ENCODE data around the gene WNT1. TPM values are rescaled to one million over a fixed set of nuclear protein-coding genes. Genes with fewer than 3 reads are reported as not detected.

The WNT1 gene
- polyA plus RNA-seq (2013, experiment 1 of 2): 2.5 TPM
- polyA plus RNA-seq (2013, experiment 2 of 2): 2.0 TPM

DNA sequence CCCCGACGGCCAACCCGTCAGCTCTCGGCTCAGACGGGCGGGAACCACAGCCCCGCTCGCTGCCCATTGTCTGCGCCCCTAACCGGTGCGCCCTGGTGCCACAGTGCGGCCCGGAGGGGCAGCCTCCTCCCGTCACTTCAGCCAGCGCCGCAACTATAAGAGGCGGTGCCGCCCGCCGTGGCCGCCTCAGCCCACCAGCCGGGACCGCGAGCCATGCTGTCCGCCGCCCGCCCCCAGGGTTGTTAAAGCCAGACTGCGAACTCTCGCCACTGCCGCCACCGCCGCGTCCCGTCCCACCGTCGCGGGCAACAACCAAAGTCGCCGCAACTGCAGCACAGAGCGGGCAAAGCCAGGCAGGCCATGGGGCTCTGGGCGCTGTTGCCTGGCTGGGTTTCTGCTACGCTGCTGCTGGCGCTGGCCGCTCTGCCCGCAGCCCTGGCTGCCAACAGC lies at the start of gene WNT1:
Gene WNT1, plus strand, starts transcription at position 32 of the 450 bp plus-strand sequence. Its CDS starts 329 bp downstream, at position 361.
- no peaks in the 10 kb centered on the region for H3K36me3 ChIP-seq (ENCODE audit: control insufficient read depth, insufficient read depth, low read length)
- 2 to 3% methylated on average over 35 to 42 of the region's 45 CpGs for WGBS, 2 experiments (ENCODE audit: insufficient coverage in 2 of 2)
- no peak within 1 kb of the TSS for H3K27ac ChIP-seq (ENCODE audit: low read depth, low read length, severe bottlenecking)
- H3K4me3 ChIP-seq (ENCODE audit: extremely low read depth, insufficient read depth, low read length, poor library complexity, severe bottlenecking): no peak within 1 kb of the TSS
- H3K4me1 ChIP-seq (ENCODE audit: control insufficient read depth, insufficient read depth, low read length, poor library complexity, severe bottlenecking): peaks cover 18% of the 10 kb centered on the region
- no peaks in the 10 kb centered on the region for H3K9me3 ChIP-seq (ENCODE audit: control insufficient read depth, low read length)

- H3K4me1 ChIP-seq (ENCODE audit: control insufficient read depth, insufficient read depth, low read length, poor library complexity, severe bottlenecking): no peaks in the 10 kb centered on the region
- H3K36me3 ChIP-seq (ENCODE audit: control insufficient read depth, insufficient read depth, low read length): peaks cover 90% of the 10 kb centered on the region
- H3K9me3 ChIP-seq (ENCODE audit: control insufficient read depth, low read length): no peaks in the 10 kb centered on the region
- no peak overlapping the region for H3K27ac ChIP-seq (ENCODE audit: low read depth, low read length, severe bottlenecking)
- 75 to 100% methylated on average over 1 of the region's 1 CpG for WGBS, 2 experiments (ENCODE audit: insufficient coverage in 2 of 2)
- H3K4me3 ChIP-seq (ENCODE audit: extremely low read depth, insufficient read depth, low read length, poor library complexity, severe bottlenecking): no peak overlapping the region
Observed at GRCh38 chr12:48929551-48929950, 48.6 kb upstream of the WNT1 start.

DNA sequence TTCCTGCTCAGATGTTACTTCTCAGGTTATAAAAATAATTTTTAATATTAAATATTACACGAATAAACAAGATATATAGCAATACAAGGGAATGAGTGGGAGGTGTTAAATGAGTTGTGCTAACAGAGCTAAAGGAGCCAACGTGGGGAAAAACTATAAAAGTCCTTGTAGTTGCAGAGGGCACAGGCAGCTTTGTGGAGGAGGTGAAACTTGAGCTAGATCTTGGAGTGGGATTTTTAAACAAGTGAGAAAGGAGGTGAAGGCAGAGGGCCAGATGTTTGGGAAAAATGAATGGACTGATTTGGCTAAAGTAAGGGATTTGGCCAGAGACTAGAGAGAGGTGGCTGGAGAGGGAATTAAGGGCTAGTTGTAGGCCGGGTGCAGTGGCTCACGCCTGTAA lies 47.6 kb upstream of the WNT1 start:
- H3K36me3 ChIP-seq (ENCODE audit: control insufficient read depth, insufficient read depth, low read length): peaks cover 90% of the 10 kb centered on the region
- H3K4me1 ChIP-seq (ENCODE audit: control insufficient read depth, insufficient read depth, low read length, poor library complexity, severe bottlenecking): no peaks in the 10 kb centered on the region
- no peaks in the 10 kb centered on the region for H3K9me3 ChIP-seq (ENCODE audit: control insufficient read depth, low read length)
- H3K4me3 ChIP-seq (ENCODE audit: extremely low read depth, insufficient read depth, low read length, poor library complexity, severe bottlenecking): no peak overlapping the region
- H3K27ac ChIP-seq (ENCODE audit: low read depth, low read length, severe bottlenecking): no peak overlapping the region
- 94 to 95% methylated on average over 3 of the region's 4 CpGs for WGBS, 2 experiments (ENCODE audit: insufficient coverage in 2 of 2)

GRCh38 chr12:48932878-48933277 lies 45.2 kb upstream of the WNT1 start:
- Histone ChIP-seq H3K4me1 (ENCODE audit: control insufficient read depth, insufficient read depth, low read length, poor library complexity, severe bottlenecking) (no peaks in the 10 kb centered on the region), H3K9me3 (ENCODE audit: control insufficient read depth, low read length) (no peaks in the 10 kb centered on the region), H3K27ac (ENCODE audit: low read depth, low read length, severe bottlenecking) (no peak overlapping the region), H3K4me3 (ENCODE audit: extremely low read depth, insufficient read depth, low read length, poor library complexity, severe bottlenecking) (no peak overlapping the region), H3K36me3 (ENCODE audit: control insufficient read depth, insufficient read depth, low read length) (peaks cover 84% of the 10 kb centered on the region)
- 50% methylated on average over 2 of the region's 2 CpGs for WGBS, 2 experiments (ENCODE audit: insufficient coverage in 2 of 2)

DNA sequence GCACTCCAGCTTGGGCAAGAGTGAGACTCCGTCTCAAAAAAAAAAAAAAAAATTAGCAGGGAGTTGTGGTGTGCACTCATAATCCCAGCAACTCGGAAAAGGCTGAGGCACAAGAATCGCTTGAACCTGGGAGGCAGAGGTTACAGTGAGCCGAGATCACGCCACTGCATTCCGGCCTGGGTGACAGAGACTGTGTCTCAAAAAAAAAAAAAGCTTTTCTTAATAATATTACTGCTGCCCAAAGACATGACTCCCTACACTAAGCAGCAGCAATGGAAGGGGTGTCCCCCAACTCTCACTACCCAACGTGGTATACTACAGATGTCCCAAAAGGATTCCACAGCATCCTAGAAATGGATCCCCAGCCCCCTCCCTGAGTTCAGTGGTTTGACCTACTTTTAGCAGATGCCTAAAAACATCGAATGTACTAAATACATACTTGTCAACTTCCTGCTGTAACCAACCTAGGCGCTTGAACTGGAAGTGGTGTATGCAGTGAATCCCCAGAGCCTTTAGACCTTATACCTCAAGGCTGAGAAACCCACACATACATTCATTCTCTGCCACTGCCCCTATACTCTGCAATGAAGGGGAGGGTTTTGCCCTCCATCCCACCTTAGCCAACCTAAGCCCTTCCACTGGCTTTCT lies 44.3 kb upstream of the WNT1 start:
- WGBS, 2 experiments (ENCODE audit: insufficient coverage in 2 of 2): 87 to 96% methylated on average over 5 to 8 of the region's 9 CpGs
- Histone ChIP-seq H3K27ac (ENCODE audit: low read depth, low read length, severe bottlenecking) (no peak overlapping the region), H3K4me3 (ENCODE audit: extremely low read depth, insufficient read depth, low read length, poor library complexity, severe bottlenecking) (no peak overlapping the region), H3K9me3 (ENCODE audit: control insufficient read depth, low read length) (no peaks in the 10 kb centered on the region), H3K4me1 (ENCODE audit: control insufficient read depth, insufficient read depth, low read length, poor library complexity, severe bottlenecking) (no peaks in the 10 kb centered on the region), H3K36me3 (ENCODE audit: control insufficient read depth, insufficient read depth, low read length) (peaks cover 85% of the 10 kb centered on the region)

DNA sequence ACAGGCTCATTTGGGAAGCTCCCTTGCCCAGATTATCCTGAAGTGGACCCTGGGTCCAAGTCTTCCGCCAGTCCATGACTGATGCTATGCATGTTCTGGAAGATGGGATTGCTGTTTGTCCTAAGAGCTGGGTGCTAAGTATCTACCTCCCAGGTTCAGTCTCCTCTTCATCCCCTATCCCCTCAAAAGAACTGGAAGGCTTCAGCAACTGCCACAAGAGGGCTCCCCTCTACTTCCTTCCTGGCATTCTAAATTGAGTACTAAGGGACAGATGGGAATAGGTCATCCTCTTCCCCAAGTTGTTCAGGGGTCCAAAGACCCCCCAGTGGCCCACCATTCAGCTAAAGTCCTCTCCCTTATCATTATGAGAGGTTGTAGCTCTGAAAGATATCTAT lies 43.8 kb upstream of the WNT1 start:
- Histone ChIP-seq H3K27ac (ENCODE audit: low read depth, low read length, severe bottlenecking) (no peak overlapping the region), H3K4me3 (ENCODE audit: extremely low read depth, insufficient read depth, low read length, poor library complexity, severe bottlenecking) (no peak overlapping the region), H3K36me3 (ENCODE audit: control insufficient read depth, insufficient read depth, low read length) (peaks cover 86% of the 10 kb centered on the region), H3K4me1 (ENCODE audit: control insufficient read depth, insufficient read depth, low read length, poor library complexity, severe bottlenecking) (no peaks in the 10 kb centered on the region), H3K9me3 (ENCODE audit: control insufficient read depth, low read length) (no peaks in the 10 kb centered on the region)
- WGBS, 2 experiments (ENCODE audit: insufficient coverage in 2 of 2): 100% methylated on average over 1 of the region's 1 CpG; no CpG with 5 or more reads in 1 of the 2 experiments

DNA sequence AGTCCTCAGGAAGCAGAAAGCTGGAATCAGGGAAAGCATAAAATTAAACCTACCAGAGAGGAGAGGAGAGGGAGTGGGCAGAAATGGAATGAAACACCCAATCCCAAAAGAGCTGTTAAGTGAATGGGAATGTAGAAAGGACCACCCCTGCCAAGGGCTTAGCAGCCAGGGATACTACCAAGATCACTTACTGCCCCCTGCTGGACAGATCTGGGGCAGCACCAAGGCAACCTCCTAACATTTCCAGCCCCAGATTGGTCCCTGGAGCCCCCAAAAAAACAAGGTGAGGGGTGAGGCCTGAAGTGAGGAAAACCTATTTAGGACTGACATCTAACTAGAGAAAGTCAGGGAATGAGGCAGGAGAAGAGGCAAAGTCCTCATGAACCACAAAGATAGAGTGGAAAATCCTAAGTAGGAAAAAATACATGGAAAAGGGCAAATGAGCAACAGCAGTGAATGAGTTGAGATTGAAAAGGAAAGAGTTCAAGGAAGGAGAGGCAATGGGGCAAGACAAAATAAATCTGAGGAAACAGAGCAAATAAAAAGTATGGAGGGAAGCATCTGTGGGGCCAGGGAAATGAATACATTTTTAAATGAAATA lies 41.6 kb upstream of the WNT1 start:
- H3K9me3 ChIP-seq (ENCODE audit: control insufficient read depth, low read length): no peaks in the 10 kb centered on the region
- peak overlapping the region; percentile 41 for H3K27ac ChIP-seq (ENCODE audit: low read depth, low read length, severe bottlenecking)
- no peak overlapping the region for H3K4me3 ChIP-seq (ENCODE audit: extremely low read depth, insufficient read depth, low read length, poor library complexity, severe bottlenecking)
- peaks cover 87% of the 10 kb centered on the region for H3K36me3 ChIP-seq (ENCODE audit: control insufficient read depth, insufficient read depth, low read length)
- no peaks in the 10 kb centered on the region for H3K4me1 ChIP-seq (ENCODE audit: control insufficient read depth, insufficient read depth, low read length, poor library complexity, severe bottlenecking)

GRCh38 chr12:48937170-48937569 lies 41.0 kb upstream of the WNT1 start:
- H3K4me1 ChIP-seq (ENCODE audit: control insufficient read depth, insufficient read depth, low read length, poor library complexity, severe bottlenecking): no peaks in the 10 kb centered on the region
- 80 to 83% methylated on average over 5 to 6 of the region's 6 CpGs for WGBS, 2 experiments (ENCODE audit: insufficient coverage in 2 of 2)
- H3K4me3 ChIP-seq (ENCODE audit: extremely low read depth, insufficient read depth, low read length, poor library complexity, severe bottlenecking): no peak overlapping the region
- peaks cover 89% of the 10 kb centered on the region for H3K36me3 ChIP-seq (ENCODE audit: control insufficient read depth, insufficient read depth, low read length)
- H3K27ac ChIP-seq (ENCODE audit: low read depth, low read length, severe bottlenecking): no peak overlapping the region
- no peaks in the 10 kb centered on the region for H3K9me3 ChIP-seq (ENCODE audit: control insufficient read depth, low read length)

DNA sequence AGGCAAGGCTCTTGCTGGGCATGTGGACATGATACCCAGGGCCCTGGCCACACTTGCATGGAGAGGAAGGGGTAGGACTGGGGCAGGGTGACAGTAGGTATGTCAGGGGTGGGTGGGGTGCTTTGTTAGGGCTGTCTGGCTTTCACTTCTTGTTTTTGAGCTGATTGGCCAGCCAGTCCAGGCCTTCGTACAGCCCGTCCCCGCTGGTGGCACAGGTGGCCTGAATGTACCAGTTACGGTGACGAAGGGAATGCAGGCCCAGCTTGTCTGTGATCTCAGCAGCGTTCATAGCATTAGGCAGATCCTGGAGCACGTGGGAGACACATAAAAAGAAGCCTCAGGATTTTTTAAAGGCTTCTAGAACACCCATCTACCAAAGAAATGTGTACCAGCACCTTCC lies 39.3 kb upstream of the WNT1 start:
- peaks cover 76% of the 10 kb centered on the region for H3K36me3 ChIP-seq (ENCODE audit: control insufficient read depth, insufficient read depth, low read length)
- H3K4me1 ChIP-seq (ENCODE audit: control insufficient read depth, insufficient read depth, low read length, poor library complexity, severe bottlenecking): no peaks in the 10 kb centered on the region
- WGBS, 2 experiments (ENCODE audit: insufficient coverage in 2 of 2): 95 to 97% methylated on average over 7 of the region's 7 CpGs
- no peaks in the 10 kb centered on the region for H3K9me3 ChIP-seq (ENCODE audit: control insufficient read depth, low read length)
- no peak overlapping the region for H3K4me3 ChIP-seq (ENCODE audit: extremely low read depth, insufficient read depth, low read length, poor library complexity, severe bottlenecking)
- no peak overlapping the region for H3K27ac ChIP-seq (ENCODE audit: low read depth, low read length, severe bottlenecking)

GRCh38 chr12:48940181-48940580 lies 37.9 kb upstream of the WNT1 start:
- H3K4me3 ChIP-seq (ENCODE audit: extremely low read depth, insufficient read depth, low read length, poor library complexity, severe bottlenecking): no peak overlapping the region
- H3K4me1 ChIP-seq (ENCODE audit: control insufficient read depth, insufficient read depth, low read length, poor library complexity, severe bottlenecking): no peaks in the 10 kb centered on the region
- WGBS, 2 experiments (ENCODE audit: insufficient coverage in 2 of 2): 100% methylated on average over 1 to 2 of the region's 3 CpGs
- H3K36me3 ChIP-seq (ENCODE audit: control insufficient read depth, insufficient read depth, low read length): peaks cover 62% of the 10 kb centered on the region
- H3K27ac ChIP-seq (ENCODE audit: low read depth, low read length, severe bottlenecking): no peak overlapping the region
- no peaks in the 10 kb centered on the region for H3K9me3 ChIP-seq (ENCODE audit: control insufficient read depth, low read length)

DNA sequence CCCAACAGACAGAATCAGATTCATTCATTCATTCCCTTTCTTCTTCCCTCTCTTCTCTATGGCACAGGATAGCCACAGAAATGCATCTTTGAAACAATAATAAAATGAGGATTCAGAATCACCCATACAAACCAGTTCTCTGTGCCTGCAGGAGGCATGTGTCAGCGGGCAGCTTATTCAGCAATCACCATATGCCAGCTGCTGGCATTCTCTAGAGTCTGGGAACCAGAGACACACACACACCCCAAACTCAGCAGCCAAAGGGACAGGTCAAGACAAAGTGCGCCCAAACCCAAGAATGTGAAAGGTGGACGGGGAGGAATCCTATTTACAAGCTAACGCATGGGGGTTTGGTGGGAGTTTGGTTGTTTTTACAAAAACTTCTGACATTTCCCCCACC lies 34.9 kb upstream of the WNT1 start:
- Histone ChIP-seq H3K9me3 (ENCODE audit: control insufficient read depth, low read length) (no peaks in the 10 kb centered on the region), H3K27ac (ENCODE audit: low read depth, low read length, severe bottlenecking) (no peak overlapping the region), H3K4me3 (ENCODE audit: extremely low read depth, insufficient read depth, low read length, poor library complexity, severe bottlenecking) (no peak overlapping the region), H3K4me1 (ENCODE audit: control insufficient read depth, insufficient read depth, low read length, poor library complexity, severe bottlenecking) (no peaks in the 10 kb centered on the region), H3K36me3 (ENCODE audit: control insufficient read depth, insufficient read depth, low read length) (peaks cover 51% of the 10 kb centered on the region)
- WGBS, 2 experiments (ENCODE audit: insufficient coverage in 2 of 2): no CpG with 5 or more reads among the region's 4 CpGs

Measured in mesodermal cell (in vitro differentiated cells).